ENCODE results near the gene HOXD11.

The HOXD11 gene

GRCh38 chr2:176093145-176093897, 13.8 kb upstream of the HOXD11 start:
- no peak for DNase-seq (ENCODE audit: low read depth, low spot score)

- no peak for DNase-seq (ENCODE audit: low read depth, low spot score)
Observed at GRCh38 chr2:176093898-176094249, 13.2 kb upstream of the HOXD11 start.

- no peak for DNase-seq (ENCODE audit: low read depth, low spot score)
Observed at GRCh38 chr2:176094349-176094748, 12.7 kb upstream of the HOXD11 start.

GRCh38 chr2:176095421-176095820, 11.7 kb upstream of the HOXD11 start:
- DNase-seq (ENCODE audit: low read depth, low spot score), result no peak

- no peak for DNase-seq (ENCODE audit: low read depth, low spot score)
Observed at GRCh38 chr2:176096243-176096985, 10.7 kb upstream of the HOXD11 start.

- DNase-seq (ENCODE audit: low read depth, low spot score), result peak; percentile 20
Observed at GRCh38 chr2:176096986-176097819, 9.9 kb upstream of the HOXD11 start.

- DNase-seq (ENCODE audit: low read depth, low spot score), result no peak
Observed at GRCh38 chr2:176097820-176098365, 9.2 kb upstream of the HOXD11 start.

- no peak for DNase-seq (ENCODE audit: low read depth, low spot score)
Observed at GRCh38 chr2:176098366-176099158, 8.5 kb upstream of the HOXD11 start.

GRCh38 chr2:176099159-176099727, 7.8 kb upstream of the HOXD11 start:
- no peak for DNase-seq (ENCODE audit: low read depth, low spot score)

- DNase-seq (ENCODE audit: low read depth, low spot score), result no peak
Observed at GRCh38 chr2:176099728-176100546, 7.1 kb upstream of the HOXD11 start, which contains the start of gene HOXD12. HOXD12 (plus strand) TSS chr2:176099795; CDS start chr2:176099802, 7 bp downstream.

GRCh38 chr2:176100547-176101140, 6.4 kb upstream of the HOXD11 start:
- DNase-seq (ENCODE audit: low read depth, low spot score), result no peak

- no peak for DNase-seq (ENCODE audit: low read depth, low spot score)
Observed at GRCh38 chr2:176101216-176101830, 5.8 kb upstream of the HOXD11 start.

GRCh38 chr2:176101842-176102241, 5.2 kb upstream of the HOXD11 start:
- DNase-seq (ENCODE audit: low read depth, low spot score), result no peak

GRCh38 chr2:176102309-176102866, 4.7 kb upstream of the HOXD11 start:
- no peak for DNase-seq (ENCODE audit: low read depth, low spot score)

- no peak for DNase-seq (ENCODE audit: low read depth, low spot score)
Observed at GRCh38 chr2:176103194-176103593, 3.9 kb upstream of the HOXD11 start.

GRCh38 chr2:176103742-176104315, 3.3 kb upstream of the HOXD11 start:
- DNase-seq (ENCODE audit: low read depth, low spot score), result no peak

- DNase-seq (ENCODE audit: low read depth, low spot score), result no peak
Observed at GRCh38 chr2:176104316-176105077, 2.6 kb upstream of the HOXD11 start.

Data from brain pericyte (primary cell).